ENCODE data around the gene FHDC1. TPM values are rescaled to one million over a fixed set of nuclear protein-coding genes. Genes with fewer than 3 reads are reported as not detected.

The FHDC1 gene
- total and polyA plus RNA-seq, 9 donors = 0.30 to 4.0 (median 0.91) TPM

DNA sequence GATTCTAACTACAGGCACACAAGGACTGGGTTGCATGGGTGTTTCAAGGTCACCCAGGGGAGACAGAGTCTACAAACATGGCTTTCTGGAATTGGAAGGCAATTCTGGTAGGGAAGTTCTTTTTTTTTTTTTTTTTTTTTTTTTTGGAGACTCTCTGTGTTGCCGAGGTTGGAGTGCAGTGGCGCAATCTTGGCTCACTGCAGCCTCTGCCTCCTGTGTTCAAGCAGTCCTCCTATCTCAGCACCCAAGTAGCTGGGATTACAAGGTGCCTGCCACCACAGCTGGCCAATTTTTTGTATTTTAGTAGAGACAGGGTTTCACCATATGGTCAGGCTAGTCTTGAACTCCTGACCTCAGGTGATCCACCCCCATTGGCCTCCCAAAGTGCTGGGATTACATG is 16.3 kb upstream of the FHDC1 start:
- no peaks in the 10 kb centered on the region for H3K27me3 ChIP-seq
- no peaks in the 10 kb centered on the region for H3K9me3 ChIP-seq
- intact Hi-C loops (cut with DNase I) = no loop called here
- TF ChIP-seq POLR2A (IDR thresholded peaks at IDR 0.05) = no peak
- WGBS, 3 donors = 94 to 100% (median 96%) methylated on average over 2 of the region's 2 CpGs
- H3K4me3 ChIP-seq = no peak overlapping the region
- no peaks in the 10 kb centered on the region for H3K36me3 ChIP-seq
- DNase-seq = no peak
- no peaks in the 10 kb centered on the region for H3K4me1 ChIP-seq (ENCODE audit: insufficient read depth)
- H3K27ac ChIP-seq = no peak overlapping the region

DNA sequence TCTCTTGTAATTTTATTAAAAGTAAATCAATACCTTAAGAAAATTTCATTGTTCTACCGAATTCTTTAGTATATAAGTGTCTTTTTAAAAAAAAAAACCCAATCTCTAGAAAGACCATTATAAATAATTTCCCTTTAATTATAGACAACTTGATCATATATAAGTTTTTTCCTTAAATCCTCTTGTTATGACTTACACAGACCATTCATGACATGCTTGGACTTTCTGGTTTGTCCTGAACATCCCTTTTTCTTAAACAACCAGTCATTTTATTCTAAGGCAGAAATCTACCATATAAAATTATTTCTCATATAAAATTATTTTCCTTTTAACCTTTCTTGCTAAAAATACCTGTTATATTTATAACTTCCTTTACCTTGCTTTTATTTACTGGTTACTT is 15.4 kb upstream of the FHDC1 start:
- TF ChIP-seq, protein P1, sequence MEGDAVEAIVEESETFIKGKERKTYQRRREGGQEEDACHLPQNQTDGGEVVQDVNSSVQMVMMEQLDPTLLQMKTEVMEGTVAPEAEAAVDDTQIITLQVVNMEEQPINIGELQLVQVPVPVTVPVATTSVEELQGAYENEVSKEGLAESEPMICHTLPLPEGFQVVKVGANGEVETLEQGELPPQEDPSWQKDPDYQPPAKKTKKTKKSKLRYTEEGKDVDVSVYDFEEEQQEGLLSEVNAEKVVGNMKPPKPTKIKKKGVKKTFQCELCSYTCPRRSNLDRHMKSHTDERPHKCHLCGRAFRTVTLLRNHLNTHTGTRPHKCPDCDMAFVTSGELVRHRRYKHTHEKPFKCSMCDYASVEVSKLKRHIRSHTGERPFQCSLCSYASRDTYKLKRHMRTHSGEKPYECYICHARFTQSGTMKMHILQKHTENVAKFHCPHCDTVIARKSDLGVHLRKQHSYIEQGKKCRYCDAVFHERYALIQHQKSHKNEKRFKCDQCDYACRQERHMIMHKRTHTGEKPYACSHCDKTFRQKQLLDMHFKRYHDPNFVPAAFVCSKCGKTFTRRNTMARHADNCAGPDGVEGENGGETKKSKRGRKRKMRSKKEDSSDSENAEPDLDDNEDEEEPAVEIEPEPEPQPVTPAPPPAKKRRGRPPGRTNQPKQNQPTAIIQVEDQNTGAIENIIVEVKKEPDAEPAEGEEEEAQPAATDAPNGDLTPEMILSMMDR (IDR thresholded peaks at IDR 0.05) = no peak
- no peak for TF ChIP-seq POLR2A (IDR thresholded peaks at IDR 0.05)
- no peak for TF ChIP-seq EP300 (IDR thresholded peaks at IDR 0.05)
- Histone ChIP-seq H3K4me3 (no peak overlapping the region), H3K27me3 (no peaks in the 10 kb centered on the region), H3K9me3 (no peaks in the 10 kb centered on the region), H3K27ac (no peak overlapping the region), H3K4me1 (ENCODE audit: insufficient read depth) (no peaks in the 10 kb centered on the region), H3K36me3 (no peaks in the 10 kb centered on the region)
- 70 to 74% (median 73%) methylated on average over 1 of the region's 1 CpG for WGBS, 3 donors
- intact Hi-C loops (cut with DNase I) = no loop called here
- DNase-seq = no peak

DNA sequence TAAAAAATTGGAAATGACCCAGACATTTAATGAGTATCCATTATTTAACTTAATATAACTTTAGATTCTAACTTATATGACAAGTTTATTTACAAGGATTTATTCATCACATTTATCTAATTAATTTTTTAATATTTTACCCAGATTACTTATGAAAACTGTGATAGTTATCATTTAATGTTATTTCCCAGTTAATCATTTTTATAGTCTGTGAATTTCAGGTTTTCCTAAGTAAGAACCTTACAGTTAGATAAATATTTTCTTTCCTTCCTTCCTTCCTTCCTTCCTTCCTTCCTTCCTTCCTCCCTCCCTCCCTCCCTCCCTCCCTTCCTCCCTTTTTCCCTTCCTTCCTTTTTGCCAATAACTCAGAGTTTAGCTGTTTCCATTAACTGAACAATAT is 14.8 kb upstream of the FHDC1 start:
- Histone ChIP-seq H3K4me1 (ENCODE audit: insufficient read depth) (no peaks in the 10 kb centered on the region), H3K4me3 (no peak overlapping the region), H3K27ac (no peak overlapping the region), H3K36me3 (no peaks in the 10 kb centered on the region), H3K9me3 (no peaks in the 10 kb centered on the region), H3K27me3 (no peaks in the 10 kb centered on the region)
- intact Hi-C loops (cut with DNase I) = no loop called here
- TF ChIP-seq EP300 (IDR thresholded peaks at IDR 0.05) (no peak), POLR2A (IDR thresholded peaks at IDR 0.05) (no peak)
- TF ChIP-seq, protein P1 (IDR thresholded peaks at IDR 0.05) = no peak
- no peak for DNase-seq

DNA sequence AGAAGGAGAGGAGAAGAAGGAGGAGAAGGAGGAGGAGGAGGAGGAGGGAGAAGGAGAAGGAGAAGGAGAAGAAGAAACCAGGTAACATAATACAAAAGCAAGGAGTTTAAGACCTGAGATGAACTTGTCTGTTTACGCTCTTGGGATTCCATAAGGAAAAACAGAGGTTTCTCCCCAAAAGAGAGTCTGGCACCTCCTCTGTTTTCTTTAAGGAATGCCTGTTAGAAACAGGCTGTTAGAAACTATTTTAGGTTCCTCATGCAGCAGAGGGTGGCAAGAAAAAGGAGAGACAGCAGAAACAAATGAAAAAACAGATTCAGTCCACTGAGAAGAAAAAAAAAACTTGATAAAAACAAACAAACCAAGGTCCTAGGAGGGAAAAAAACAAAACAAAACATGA is 10.3 kb upstream of the FHDC1 start:
- no peaks in the 10 kb centered on the region for H3K4me1 ChIP-seq (ENCODE audit: insufficient read depth)
- intact Hi-C loops (cut with DNase I) = no loop called here
- no peak overlapping the region for H3K4me3 ChIP-seq
- TF ChIP-seq POLR2A (IDR thresholded peaks at IDR 0.05) (no peak), EP300 (IDR thresholded peaks at IDR 0.05) (no peak)
- TF ChIP-seq, protein P1 (IDR thresholded peaks at IDR 0.05) = no peak
- 48 to 81% (median 60%) methylated on average over 1 of the region's 1 CpG for WGBS, 3 donors
- no peaks in the 10 kb centered on the region for H3K9me3 ChIP-seq
- H3K36me3 ChIP-seq = no peaks in the 10 kb centered on the region
- no peak for DNase-seq
- no peak overlapping the region for H3K27ac ChIP-seq
- no peaks in the 10 kb centered on the region for H3K27me3 ChIP-seq

DNA sequence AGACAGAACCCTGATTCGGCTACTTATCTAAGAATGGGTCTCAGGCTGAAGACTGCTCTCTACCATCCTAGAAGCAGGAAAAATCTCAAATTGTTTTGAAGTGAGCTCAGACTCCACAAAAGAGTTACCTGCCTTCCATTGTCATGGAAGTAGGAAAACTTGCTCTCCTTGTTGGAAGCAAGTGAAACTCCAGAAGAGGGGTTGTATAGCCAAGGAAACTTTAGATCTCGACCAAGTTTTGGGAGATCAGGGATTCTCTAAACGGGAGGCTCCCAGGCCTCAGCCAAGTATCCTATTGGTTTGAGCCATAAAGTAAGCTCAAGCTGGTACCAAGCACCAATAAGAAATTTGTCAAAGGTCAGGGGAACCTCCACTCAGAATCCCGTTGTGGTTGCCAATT is 9.2 kb upstream of the FHDC1 start:
- Histone ChIP-seq H3K4me1 (ENCODE audit: insufficient read depth) (no peaks in the 10 kb centered on the region), H3K9me3 (no peaks in the 10 kb centered on the region), H3K27ac (no peak overlapping the region), H3K36me3 (no peaks in the 10 kb centered on the region), H3K4me3 (no peak overlapping the region), H3K27me3 (no peaks in the 10 kb centered on the region)
- WGBS, 3 donors = 85 to 89% (median 88%) methylated on average over 4 of the region's 4 CpGs
- intact Hi-C loops (cut with DNase I) = no loop called here
- DNase-seq = no peak
- TF ChIP-seq EP300 (IDR thresholded peaks at IDR 0.05) (no peak), POLR2A (IDR thresholded peaks at IDR 0.05) (no peak)
- TF ChIP-seq, protein P1 (IDR thresholded peaks at IDR 0.05) = no peak
